Liver (tissue), 9 donors: ENCODE measurements around the gene KLF15. TPM values are rescaled to one million over a fixed set of nuclear protein-coding genes. Genes with fewer than 3 reads are reported as not detected.
A peak's percentile ranks its signal among the peaks of the same experiment; 100 is the strongest.

Experiments used
- DNase-seq: peaks from one replicate; pipeline ENCODE4 v3.0.0-alpha.2; 2017; ENCODE audit warnings: low spot score
- H3K27ac ChIP-seq, 2 donors: one replicate each; pipeline ENCODE4 v1.7.0; 2013; ENCODE audit warnings: inconsistent platforms in 2 of 2, low read length in 2 of 2, control low read depth in 1 of 2, low read depth in 1 of 2, mild to moderate bottlenecking in 1 of 2
- H3K27me3 ChIP-seq, 4 donors: one replicate each; pipeline versions ENCODE4 v1.6.1 to v1.7.0; 2013; ENCODE audit warnings: low read length in 3 of 4, inconsistent platforms in 1 of 4, mild to moderate bottlenecking in 1 of 4, moderate library complexity in 1 of 4; ENCODE audit not compliant: control insufficient read depth in 4 of 4, insufficient read depth in 4 of 4
- H3K36me3 ChIP-seq, 4 donors: one replicate each; pipeline versions ENCODE4 v1.6.1 to v1.7.0; 2013; ENCODE audit warnings: low read length in 3 of 4, mild to moderate bottlenecking in 3 of 4, low read depth in 1 of 4, moderate library complexity in 1 of 4; ENCODE audit not compliant: control insufficient read depth in 4 of 4, insufficient read depth in 3 of 4
- H3K4me1 ChIP-seq, 4 donors: one replicate each; pipeline versions ENCODE4 v1.6.1 to v1.7.0; 2013; ENCODE audit warnings: low read length in 3 of 4, mild to moderate bottlenecking in 3 of 4, moderate library complexity in 1 of 4; ENCODE audit not compliant: control insufficient read depth in 4 of 4, insufficient read depth in 4 of 4
- H3K4me3 ChIP-seq, 3 donors: one replicate each; pipeline versions ENCODE4 v1.6.1 to v1.7.0; 2013; ENCODE audit warnings: low read length in 3 of 3, control low read depth in 1 of 3, low read depth in 1 of 3, mild to moderate bottlenecking in 1 of 3
- H3K9ac ChIP-seq, 2 donors: one replicate each; pipeline ENCODE4 v1.7.0; 2013; ENCODE audit warnings: low read length in 2 of 2, mild to moderate bottlenecking in 2 of 2, moderate library complexity in 2 of 2, control low read depth in 1 of 2, low read depth in 1 of 2
- H3K9me3 ChIP-seq, 4 donors: one replicate each; pipeline versions ENCODE4 v1.6.1 to v1.7.0; 2013; ENCODE audit warnings: low read length in 3 of 4; ENCODE audit not compliant: control insufficient read depth in 4 of 4
- EGR1 ChIP-seq, 2 donors: IDR thresholded peaks; 2 replicates each; pipeline ENCODE4 v1.6.1; 2016 to 2018; ENCODE audit warnings: antibody characterized with exemption in 2 of 2, low read depth in 2 of 2
- FOXA2 ChIP-seq: IDR thresholded peaks from 2 replicates; pipeline ENCODE4 v1.6.1; 2016; ENCODE audit warnings: antibody characterized with exemption
- HNF4G ChIP-seq: IDR thresholded peaks from 2 replicates; pipeline ENCODE4 v1.6.1; 2016; ENCODE audit warnings: antibody characterized with exemption
- RAD21 ChIP-seq, 2 donors: IDR thresholded peaks; 2 replicates each; pipeline ENCODE4 v1.6.1; 2016; ENCODE audit warnings: antibody characterized with exemption in 2 of 2, mild to moderate bottlenecking in 2 of 2
- SP1 ChIP-seq: IDR thresholded peaks from 2 replicates; pipeline ENCODE4 v1.6.1; 2018; ENCODE audit warnings: antibody characterized with exemption, mild to moderate bottlenecking
- YY1 ChIP-seq: IDR thresholded peaks from 2 replicates; pipeline ENCODE4 v1.6.1; 2016; ENCODE audit warnings: antibody characterized with exemption, mild to moderate bottlenecking
- WGBS: extraction: QIAGEN DNeasy Blood & Tissue Kit; methylation state at CpG from one replicate; pipeline ENCODE4 v1.1.7; 2013; 5-methylcytosine and 5-hydroxymethylcytosine counted together
- polyA plus RNA-seq, 2 donors: library from polyadenylated mRNA; stranded (reverse) in 1 of 2; unstranded in 1 of 2; fragments of 200-250 nt in 1 of 2; fragments of >200 nt in 1 of 2; fragmentation: Nextera tagmentation in 1 of 2; extraction: Ambion mirVana in 1 of 2; gene quantifications; one replicate each; pipeline versions ENCODE4 v1.2.1 to v1.2.3, GENCODE V29; 2013 to 2015
- total RNA-seq, 2 donors: library from RNA; depleted of rRNA; stranded (reverse); fragments of >200 nt; gene quantifications; one replicate each; pipeline ENCODE4 v1.2.3, GENCODE V29; 2014
- TF ChIP-seq, protein P1 (sequence below): fragments of 150-350 bp; IDR thresholded peaks from 2 replicates; pipeline ENCODE4 v1.5.1; 2017; ENCODE audit warnings: improper control_type of control experiment, low read depth, low read length; ENCODE audit not compliant: missing input control
- TF ChIP-seq, protein P2 (sequence below): IDR thresholded peaks from 2 replicates; pipeline ENCODE4 v1.6.1; 2016; ENCODE audit warnings: antibody characterized with exemption
- TF ChIP-seq, protein P3 (sequence below): IDR thresholded peaks from 2 replicates; pipeline ENCODE4 v1.6.1; 2016; ENCODE audit warnings: antibody characterized with exemption
- TF ChIP-seq, protein P4 (sequence below): IDR thresholded peaks from 2 replicates; pipeline ENCODE4 v1.6.1; 2016; ENCODE audit warnings: antibody characterized with exemption, mild to moderate bottlenecking
- donor health status: healthy.
- donor health status: healthy.
- donor health status: healthy.
- donor health status: healthy.
- donor health status: healthy.

The KLF15 gene
- total and polyA plus RNA-seq, 4 donors = 21.4 to 103 (median 49.3) TPM

DNA sequence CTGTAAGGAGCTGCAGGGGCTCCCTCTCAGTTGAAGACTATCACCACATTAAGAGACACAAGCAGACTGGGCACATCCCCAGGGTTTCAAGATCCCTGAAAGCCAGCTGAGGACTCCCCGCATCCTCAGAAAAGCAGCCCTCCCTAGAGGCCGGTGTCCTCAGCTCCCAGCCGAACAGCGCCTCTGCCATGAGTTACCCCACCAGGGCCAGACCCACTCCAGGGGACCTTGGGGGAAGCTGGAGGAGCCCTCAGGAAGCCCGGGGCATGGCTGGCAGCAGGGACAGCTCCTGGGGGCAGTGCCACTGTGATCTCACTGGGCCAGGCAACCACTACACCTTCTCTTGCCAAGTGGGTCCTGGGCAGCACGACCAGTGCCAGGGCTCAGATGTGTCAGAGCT is 8.1 kb downstream of the KLF15 start:
- H3K4me3 ChIP-seq = peak overlapping the region in 1 of 3 donors; percentile 24
- no peaks in the 10 kb centered on the region for H3K9me3 ChIP-seq
- no peaks in the 10 kb centered on the region for H3K27me3 ChIP-seq
- WGBS = 73% methylated on average over 6 of the region's 6 CpGs
- no peak overlapping the region for H3K9ac ChIP-seq
- TF ChIP-seq, protein P1, sequence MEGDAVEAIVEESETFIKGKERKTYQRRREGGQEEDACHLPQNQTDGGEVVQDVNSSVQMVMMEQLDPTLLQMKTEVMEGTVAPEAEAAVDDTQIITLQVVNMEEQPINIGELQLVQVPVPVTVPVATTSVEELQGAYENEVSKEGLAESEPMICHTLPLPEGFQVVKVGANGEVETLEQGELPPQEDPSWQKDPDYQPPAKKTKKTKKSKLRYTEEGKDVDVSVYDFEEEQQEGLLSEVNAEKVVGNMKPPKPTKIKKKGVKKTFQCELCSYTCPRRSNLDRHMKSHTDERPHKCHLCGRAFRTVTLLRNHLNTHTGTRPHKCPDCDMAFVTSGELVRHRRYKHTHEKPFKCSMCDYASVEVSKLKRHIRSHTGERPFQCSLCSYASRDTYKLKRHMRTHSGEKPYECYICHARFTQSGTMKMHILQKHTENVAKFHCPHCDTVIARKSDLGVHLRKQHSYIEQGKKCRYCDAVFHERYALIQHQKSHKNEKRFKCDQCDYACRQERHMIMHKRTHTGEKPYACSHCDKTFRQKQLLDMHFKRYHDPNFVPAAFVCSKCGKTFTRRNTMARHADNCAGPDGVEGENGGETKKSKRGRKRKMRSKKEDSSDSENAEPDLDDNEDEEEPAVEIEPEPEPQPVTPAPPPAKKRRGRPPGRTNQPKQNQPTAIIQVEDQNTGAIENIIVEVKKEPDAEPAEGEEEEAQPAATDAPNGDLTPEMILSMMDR = no peak
- TF ChIP-seq, protein P2, sequence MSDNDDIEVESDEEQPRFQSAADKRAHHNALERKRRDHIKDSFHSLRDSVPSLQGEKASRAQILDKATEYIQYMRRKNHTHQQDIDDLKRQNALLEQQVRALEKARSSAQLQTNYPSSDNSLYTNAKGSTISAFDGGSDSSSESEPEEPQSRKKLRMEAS = no peak
- TF ChIP-seq SP1 (no peak), YY1 (no peak), FOXA2 (no peak), HNF4G (no peak)
- TF ChIP-seq, protein P3, sequence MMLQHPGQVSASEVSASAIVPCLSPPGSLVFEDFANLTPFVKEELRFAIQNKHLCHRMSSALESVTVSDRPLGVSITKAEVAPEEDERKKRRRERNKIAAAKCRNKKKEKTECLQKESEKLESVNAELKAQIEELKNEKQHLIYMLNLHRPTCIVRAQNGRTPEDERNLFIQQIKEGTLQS = no peak
- DNase-seq = peak; percentile 29
- H3K36me3 ChIP-seq = peaks cover 4 to 19% (median 12%) of the 10 kb centered on the region in 4 donors
- H3K27ac ChIP-seq = peak overlapping the region; percentile 13 to 27
- peaks cover 12 to 88% (median 68%) of the 10 kb centered on the region in 4 donors for H3K4me1 ChIP-seq

DNA sequence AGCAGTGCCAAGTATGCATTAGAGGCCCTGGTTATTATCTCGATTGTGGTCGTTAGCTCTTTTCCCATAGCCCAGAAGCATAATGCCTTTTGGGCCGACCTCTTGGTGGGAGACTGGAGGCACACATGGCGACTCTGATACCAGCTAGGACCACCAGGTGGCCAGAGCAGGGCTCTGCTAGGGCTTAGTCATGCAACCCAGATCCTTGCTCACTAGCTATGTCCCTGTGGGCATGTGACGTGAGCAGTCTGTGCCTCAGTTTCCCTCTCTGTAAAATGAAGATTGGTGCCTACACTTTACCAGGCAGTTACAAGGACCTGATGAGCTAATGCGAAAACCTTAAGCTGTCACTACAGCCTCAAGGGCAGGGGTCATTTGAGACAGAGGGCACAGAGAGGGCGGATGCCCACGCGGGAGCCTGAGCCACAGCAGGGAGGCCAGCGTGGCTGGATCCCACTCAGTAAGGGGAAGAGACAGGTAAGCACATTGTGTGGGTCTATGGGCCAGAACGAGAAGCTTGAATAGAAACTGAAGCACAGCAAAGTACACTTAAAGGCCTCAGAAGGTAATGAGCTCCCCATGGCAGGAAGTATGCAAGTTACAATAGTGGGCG is 8.8 kb downstream of the KLF15 start:
- H3K4me3 ChIP-seq = no peak overlapping the region
- TF ChIP-seq RAD21 (IDR thresholded peaks at IDR 0.05) (peak in 1 of 2 donors; percentile 58), EGR1 (IDR thresholded peaks at IDR 0.05; ENCODE audit: low read depth in 2 of 2) (no peak), HNF4G (no peak), SP1 (no peak)
- TF ChIP-seq, protein P1 = peak; percentile 13
- peaks cover 15 to 91% (median 71%) of the 10 kb centered on the region in 4 donors for H3K4me1 ChIP-seq
- peaks cover 4 to 19% (median 12%) of the 10 kb centered on the region in 4 donors for H3K36me3 ChIP-seq
- 80% methylated on average over 12 of the region's 12 CpGs for WGBS
- peak overlapping the region; percentile 13 to 27 for H3K27ac ChIP-seq
- peak; percentile 31 for DNase-seq
- H3K27me3 ChIP-seq = no peaks in the 10 kb centered on the region
- H3K9me3 ChIP-seq = no peaks in the 10 kb centered on the region
- H3K9ac ChIP-seq = peak overlapping the region in 1 of 2 donors; percentile 21

DNA sequence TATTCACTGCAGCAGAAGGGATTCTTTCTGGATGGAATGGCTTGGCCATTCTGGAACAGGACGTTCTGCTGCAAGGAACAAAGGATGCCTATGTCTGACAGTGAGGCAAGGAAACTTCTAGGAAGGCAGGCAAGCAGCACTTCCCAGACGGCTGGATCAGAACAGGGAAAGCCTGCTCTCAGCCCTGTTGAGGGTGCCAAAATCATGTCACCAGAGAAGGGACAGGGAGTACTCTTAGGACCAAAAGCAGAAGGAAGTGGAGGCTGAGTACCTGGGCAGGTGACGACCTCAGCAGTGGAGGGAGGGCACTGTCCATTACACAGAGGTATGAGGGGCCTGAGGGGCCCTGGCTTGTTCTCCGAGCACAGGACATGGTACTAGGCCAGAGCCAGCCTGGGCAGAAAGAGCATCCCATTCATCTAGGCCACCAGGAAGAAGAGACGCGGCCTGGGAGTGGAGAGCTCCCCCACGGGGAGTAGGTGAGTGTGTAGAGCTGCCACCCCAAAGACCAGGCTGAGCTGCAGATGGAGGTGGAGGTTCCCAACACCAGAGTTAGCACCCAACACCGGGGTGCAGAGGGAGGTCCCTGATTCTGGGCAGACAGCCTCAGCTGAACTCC is 9.6 kb downstream of the KLF15 start:
- Histone ChIP-seq H3K4me1 (peaks cover 20 to 97% (median 74%) of the 10 kb centered on the region in 4 donors), H3K36me3 (peaks cover 4 to 19% (median 12%) of the 10 kb centered on the region in 4 donors), H3K9ac (no peak overlapping the region), H3K9me3 (no peaks in the 10 kb centered on the region), H3K27ac (peak overlapping the region in 1 of 2 donors; percentile 27), H3K4me3 (no peak overlapping the region), H3K27me3 (no peaks in the 10 kb centered on the region)
- WGBS = 70% methylated on average over 8 of the region's 8 CpGs
- TF ChIP-seq FOXA2 = no peak
- TF ChIP-seq, protein P4, sequence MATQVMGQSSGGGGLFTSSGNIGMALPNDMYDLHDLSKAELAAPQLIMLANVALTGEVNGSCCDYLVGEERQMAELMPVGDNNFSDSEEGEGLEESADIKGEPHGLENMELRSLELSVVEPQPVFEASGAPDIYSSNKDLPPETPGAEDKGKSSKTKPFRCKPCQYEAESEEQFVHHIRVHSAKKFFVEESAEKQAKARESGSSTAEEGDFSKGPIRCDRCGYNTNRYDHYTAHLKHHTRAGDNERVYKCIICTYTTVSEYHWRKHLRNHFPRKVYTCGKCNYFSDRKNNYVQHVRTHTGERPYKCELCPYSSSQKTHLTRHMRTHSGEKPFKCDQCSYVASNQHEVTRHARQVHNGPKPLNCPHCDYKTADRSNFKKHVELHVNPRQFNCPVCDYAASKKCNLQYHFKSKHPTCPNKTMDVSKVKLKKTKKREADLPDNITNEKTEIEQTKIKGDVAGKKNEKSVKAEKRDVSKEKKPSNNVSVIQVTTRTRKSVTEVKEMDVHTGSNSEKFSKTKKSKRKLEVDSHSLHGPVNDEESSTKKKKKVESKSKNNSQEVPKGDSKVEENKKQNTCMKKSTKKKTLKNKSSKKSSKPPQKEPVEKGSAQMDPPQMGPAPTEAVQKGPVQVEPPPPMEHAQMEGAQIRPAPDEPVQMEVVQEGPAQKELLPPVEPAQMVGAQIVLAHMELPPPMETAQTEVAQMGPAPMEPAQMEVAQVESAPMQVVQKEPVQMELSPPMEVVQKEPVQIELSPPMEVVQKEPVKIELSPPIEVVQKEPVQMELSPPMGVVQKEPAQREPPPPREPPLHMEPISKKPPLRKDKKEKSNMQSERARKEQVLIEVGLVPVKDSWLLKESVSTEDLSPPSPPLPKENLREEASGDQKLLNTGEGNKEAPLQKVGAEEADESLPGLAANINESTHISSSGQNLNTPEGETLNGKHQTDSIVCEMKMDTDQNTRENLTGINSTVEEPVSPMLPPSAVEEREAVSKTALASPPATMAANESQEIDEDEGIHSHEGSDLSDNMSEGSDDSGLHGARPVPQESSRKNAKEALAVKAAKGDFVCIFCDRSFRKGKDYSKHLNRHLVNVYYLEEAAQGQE = no peak
- no peak for DNase-seq
